BJ (cell line): Measurements from ENCODE around the gene ADAT3. TPM values are rescaled to one million over a fixed set of nuclear protein-coding genes. Genes with fewer than 3 reads are reported as not detected.

Source experiments
- CTCF ChIA-PET: fragments of 350-600 bp; formaldehyde crosslinking; extraction: SDS; loops from one replicate; lab custom pipeline; 2021; ENCODE audit warnings: antibody characterized with exemption, inconsistent platforms; lab: Yijun Ruan, JAX
- POLR2A ChIA-PET: fragments of 300-600 bp; sonication (Branson Sonifier 250); formaldehyde crosslinking; extraction: SDS; loops from one replicate; lab custom pipeline; 2021; ENCODE audit warnings: antibody characterized with exemption; lab: Charles Lee
- DNase-seq: peaks from one replicate; pipeline ENCODE4 v3.0.0-alpha.2; 2011; ENCODE audit warnings: low read depth
- H3K27me3 ChIP-seq: 2 replicates; pipeline ENCODE4 v1.6.0; 2011; ENCODE audit warnings: low read length; ENCODE audit not compliant: control insufficient read depth, insufficient read depth
- H3K36me3 ChIP-seq: 2 replicates; pipeline ENCODE4 v1.5.1; 2011; ENCODE audit warnings: low read length; ENCODE audit not compliant: control insufficient read depth, insufficient read depth
- H3K4me3 ChIP-seq: 2 replicates; pipeline ENCODE4 v1.5.1; 2011; ENCODE audit warnings: low read depth, mild to moderate bottlenecking, control low read depth, low read length
- CTCF ChIP-seq: IDR thresholded peaks from 2 replicates; pipeline ENCODE4 v1.5.1; 2011; ENCODE audit warnings: low read depth, mild to moderate bottlenecking, control low read depth, inconsistent platforms, low read length, moderate library complexity; ENCODE audit not compliant: insufficient read depth
- polyA plus RNA-seq: library from polyadenylated mRNA; depleted of rRNA; stranded (reverse); fragments of >200 nt; gene quantifications from 2 replicates; pipeline ENCODE4 v1.2.3, GENCODE V29; 2011

The ADAT3 gene
- polyA plus RNA-seq, 1 experiment: 0.64 TPM

- POLR2A ChIA-PET: no interaction called here
Measured at GRCh38 chr19:1924320-1924961, 19.2 kb downstream of the ADAT3 start.

GRCh38 chr19:1925544-1925943, 20.3 kb downstream of the ADAT3 start:
- Histone ChIP-seq H3K36me3 (peaks cover 20% of the 10 kb centered on the region), H3K27me3 (no peaks in the 10 kb centered on the region), H3K4me3 (no peak overlapping the region)
- POLR2A ChIA-PET: no interaction called here
- no peak for TF ChIP-seq CTCF
- CTCF ChIA-PET: no interaction called here
- no peak for DNase-seq

More at GRCh38 chr19:1924320-1924961, 19.2 kb downstream of the ADAT3 start:
- no peak for DNase-seq
- TF ChIP-seq CTCF: no peak
- H3K4me3 ChIP-seq: no peak overlapping the region
- H3K36me3 ChIP-seq: peaks cover 20% of the 10 kb centered on the region
- CTCF ChIA-PET: interaction anchor here (0.6 to 1.0 kb wide), 2 partner anchors 12 to 18 kb away, joined by 3 read pairs; no protein-coding TSS in a partner anchor
- no peaks in the 10 kb centered on the region for H3K27me3 ChIP-seq

GRCh38 chr19:1929021-1929742, 24.0 kb downstream of the ADAT3 start:
- Histone ChIP-seq H3K4me3 (peak overlapping the region; percentile 20), H3K36me3 (peaks cover 6% of the 10 kb centered on the region), H3K27me3 (no peaks in the 10 kb centered on the region)
- ChIA-PET CTCF (interaction anchor here (0.6 to 3.5 kb wide), 19 partner anchors 7 to 896 kb away, joined by 3 to 14 read pairs (median 4); no protein-coding TSS in a partner anchor), POLR2A (no interaction called here)
- TF ChIP-seq CTCF: peak; percentile 97
- DNase-seq: peak; percentile 4

- Histone ChIP-seq H3K27me3 (no peaks in the 10 kb centered on the region), H3K36me3 (no peaks in the 10 kb centered on the region), H3K4me3 (no peak overlapping the region)
- POLR2A ChIA-PET: no interaction called here
- CTCF ChIA-PET: interaction anchor here (0.8 to 1.7 kb wide), 4 partner anchors 87 to 385 kb away, joined by 3 to 5 read pairs (median 4); no protein-coding TSS in a partner anchor
- TF ChIP-seq CTCF: no peak
- no peak for DNase-seq
Measured at GRCh38 chr19:1931445-1931844, 26.2 kb downstream of the ADAT3 start.

- ChIA-PET POLR2A (no interaction called here), CTCF (interaction anchor here (0.9 kb wide), 1 partner anchor 138 kb away, joined by 3 read pairs; no protein-coding TSS in a partner anchor)
- DNase-seq: no peak
- Histone ChIP-seq H3K27me3 (no peaks in the 10 kb centered on the region), H3K36me3 (no peaks in the 10 kb centered on the region), H3K4me3 (no peak overlapping the region)
- TF ChIP-seq CTCF: no peak
Measured at GRCh38 chr19:1932395-1932794, 27.2 kb downstream of the ADAT3 start.
